GM23338 (cell line): ENCODE data around the gene IER2. TPM values are rescaled to one million over a fixed set of nuclear protein-coding genes. Genes with fewer than 3 reads are reported as not detected.

Experiments used
- ATAC-seq: fragments of 200-7000 bp; cut with Tn5 transposase; 3 replicates; pipeline ENCODE4 v1.9.1; 2020
- DNase-seq: peaks from one replicate; pipeline ENCODE4 v3.0.0-alpha.2; 2015; ENCODE audit warnings: low spot score
- H2AFZ ChIP-seq: fragments of 200-600 bp; sonication (generic); 2 replicates; pipeline ENCODE4 v1.8.0; 2016; ENCODE audit warnings: antibody characterized with exemption, mild to moderate bottlenecking, moderate library complexity
- H3F3A ChIP-seq: fragments of 200-600 bp; sonication (generic); replicated peaks from 2 replicates; pipeline ENCODE4 v1.8.0; 2017; ENCODE audit warnings: antibody characterized with exemption, mixed run types, low read depth
- H3K27ac ChIP-seq: fragments of 200-600 bp; sonication (generic); 2 replicates; pipeline ENCODE4 v1.6.1; 2016; ENCODE audit warnings: low read depth
- H3K27me3 ChIP-seq: fragments of 200-600 bp; sonication (generic); 2 replicates; pipeline ENCODE4 v1.8.0; 2016; ENCODE audit warnings: mild to moderate bottlenecking, mixed run types, moderate library complexity; ENCODE audit not compliant: insufficient read depth
- H3K36me3 ChIP-seq: fragments of 200-600 bp; sonication (generic); 2 replicates; pipeline ENCODE4 v1.8.0; 2016; ENCODE audit warnings: mild to moderate bottlenecking; ENCODE audit not compliant: insufficient read depth
- H3K4me1 ChIP-seq: fragments of 200-600 bp; sonication (generic); 2 replicates; pipeline ENCODE4 v1.8.0; 2016; ENCODE audit warnings: mild to moderate bottlenecking, moderate library complexity; ENCODE audit not compliant: insufficient read depth
- H3K4me2 ChIP-seq: fragments of 200-600 bp; sonication (generic); 2 replicates; pipeline ENCODE4 v1.7.1; 2017; ENCODE audit warnings: mixed run types
- H3K4me3 ChIP-seq: fragments of 200-600 bp; sonication (generic); 2 replicates; pipeline ENCODE4 v1.6.1; 2016; ENCODE audit warnings: mixed run types
- H3K79me2 ChIP-seq: fragments of 200-600 bp; sonication (generic); replicated peaks from 2 replicates; pipeline ENCODE4 v1.8.0; 2017; ENCODE audit warnings: mild to moderate bottlenecking; ENCODE audit not compliant: insufficient read depth
- H3K9me2 ChIP-seq: fragments of 200-600 bp; sonication (generic); 2 replicates; pipeline ENCODE4 v1.8.0; 2017; ENCODE audit not compliant: insufficient read depth
- H4K20me1 ChIP-seq: fragments of 200-600 bp; sonication (generic); replicated peaks from 2 replicates; pipeline ENCODE4 v1.8.0; 2017; ENCODE audit warnings: mild to moderate bottlenecking; ENCODE audit not compliant: insufficient read depth
- H3K27ac Mint-ChIP-seq: 2 replicates; pipeline ENCODE4 v1.8.0; 2020; ENCODE audit warnings: inconsistent platforms, mild to moderate bottlenecking, moderate library complexity, mixed read lengths
- H3K27me3 Mint-ChIP-seq: 3 replicates; pipeline ENCODE4 v1.8.0; 2022; ENCODE audit warnings: low read depth, mild to moderate bottlenecking, moderate library complexity, mixed read lengths, inconsistent platforms; ENCODE audit not compliant: insufficient read depth, poor library complexity
- H3K36me3 Mint-ChIP-seq: 3 replicates; pipeline ENCODE4 v1.8.0; 2021; ENCODE audit warnings: low read depth, mild to moderate bottlenecking, inconsistent platforms, moderate library complexity, mixed read lengths
- H3K4me1 Mint-ChIP-seq: 3 replicates; pipeline ENCODE4 v1.8.0; 2020; ENCODE audit warnings: mild to moderate bottlenecking, inconsistent platforms, mixed read lengths
- H3K4me3 Mint-ChIP-seq: 3 replicates; pipeline ENCODE4 v1.8.0; 2021; ENCODE audit warnings: moderate library complexity, mild to moderate bottlenecking, inconsistent platforms, mixed read lengths
- H3K9me3 Mint-ChIP-seq: 3 replicates; pipeline ENCODE4 v1.8.0; 2020; ENCODE audit warnings: moderate library complexity, mild to moderate bottlenecking, inconsistent platforms, mixed read lengths
- CREB1 ChIP-seq: fragments of 250-450 bp; sonication (Bioruptor Pico); IDR thresholded peaks from 2 replicates; pipeline ENCODE4 v1.5.0; 2020; ENCODE audit warnings: low read depth, mild to moderate bottlenecking, moderate library complexity
- CTCF ChIP-seq, 2 experiments: fragments of 200-600 bp in 1 of 2; sonication (generic) in 1 of 2; conservative IDR thresholded peaks; 2 replicates each; pipeline versions ENCODE4 v1.5.1 to v1.6.1; 2016 to 2017; ENCODE audit warnings: antibody characterized with exemption in 2 of 2, low read depth in 2 of 2, mild to moderate bottlenecking in 2 of 2, moderate library complexity in 1 of 2
- EZH2 ChIP-seq: fragments of 200-600 bp; sonication (generic); IDR thresholded peaks from one replicate; pipeline ENCODE4 v1.8.0; 2017; ENCODE audit warnings: antibody characterized with exemption, mild to moderate bottlenecking, low read depth; ENCODE audit not compliant: unreplicated experiment
- EZH2phosphoT487 ChIP-seq: fragments of 200-600 bp; sonication (generic); IDR thresholded peaks from one replicate; pipeline ENCODE4 v1.8.1; 2018; ENCODE audit warnings: antibody characterized with exemption; ENCODE audit not compliant: unreplicated experiment
- JUNB ChIP-seq: IDR thresholded peaks from one replicate; pipeline ENCODE4 v1.6.1; 2016; ENCODE audit warnings: antibody characterized with exemption; ENCODE audit not compliant: unreplicated experiment
- NANOG ChIP-seq: IDR thresholded peaks from 2 replicates; pipeline ENCODE4 v1.6.1; 2016; ENCODE audit warnings: antibody characterized with exemption, borderline replicate concordance
- POLR2AphosphoS5 ChIP-seq: IDR thresholded peaks from 2 replicates; pipeline ENCODE4 v1.6.1; 2016; ENCODE audit warnings: antibody characterized with exemption, low read depth
- STAT1 ChIP-seq: IDR thresholded peaks from one replicate; pipeline ENCODE4 v1.6.1; 2016; ENCODE audit warnings: antibody characterized with exemption; ENCODE audit not compliant: unreplicated experiment
- ZNF114 ChIP-seq: fragments of 250-450 bp; sonication (Bioruptor Pico); IDR thresholded peaks from 2 replicates; pipeline ENCODE4 v1.5.0; 2020; ENCODE audit warnings: mild to moderate bottlenecking, moderate library complexity
- ZNF331 ChIP-seq: fragments of 250-450 bp; sonication (Bioruptor Pico); IDR thresholded peaks from 2 replicates; pipeline ENCODE4 v1.5.0; 2020; ENCODE audit warnings: low read depth, mild to moderate bottlenecking, moderate library complexity
- ZNF462 ChIP-seq: fragments of 250-450 bp; sonication (Bioruptor Pico); IDR thresholded peaks from 2 replicates; pipeline ENCODE4 v1.5.0; 2020; ENCODE audit warnings: mild to moderate bottlenecking, moderate library complexity
- polyA plus RNA-seq: library from polyadenylated mRNA; unstranded; fragments of >200 nt; fragmentation: Nextera tagmentation; extraction: Ambion mirVana; gene quantifications from 2 replicates; pipeline ENCODE4 v1.2.1, GENCODE V29; 2016
- total RNA-seq: library from RNA; depleted of rRNA; stranded (reverse); fragments of >200 nt; shearing (Covaris generic); gene quantifications from 2 replicates; pipeline ENCODE4 v1.2.3, GENCODE V29; 2014
- TF ChIP-seq, protein P1 (sequence below): IDR thresholded peaks from one replicate; pipeline ENCODE4 v1.6.1; 2018; ENCODE audit warnings: antibody characterized with exemption; ENCODE audit not compliant: unreplicated experiment
- TF ChIP-seq, protein P2 (sequence below): IDR thresholded peaks from 2 replicates; pipeline ENCODE4 v1.6.1; 2016; ENCODE audit warnings: antibody characterized with exemption

The IER2 gene
- total and polyA plus RNA-seq, 2 experiments from 2014 or later = 124 to 191 TPM

- H3K79me2 ChIP-seq = peaks cover 89% of the 10 kb centered on the region
- Mint-ChIP-seq H3K4me3 (no peak overlapping the region), H3K27ac (no peak overlapping the region), H3K4me1 (peaks cover 5% of the 10 kb centered on the region; the same call in 2 of the 3 replicates), H3K27me3 (peaks cover 10% of the 10 kb centered on the region), H3K9me3 (no peaks in the 10 kb centered on the region), H3K36me3 (peaks cover 37% of the 10 kb centered on the region)
- no peak overlapping the region for H3K27ac ChIP-seq
- no peaks in the 10 kb centered on the region for H3K27me3 ChIP-seq
- no peaks in the 10 kb centered on the region for H3K4me1 ChIP-seq
- no peaks in the 10 kb centered on the region for H3K36me3 ChIP-seq
- H3K4me3 ChIP-seq = no peak overlapping the region
- no peak overlapping the region for H2AFZ ChIP-seq
- TF ChIP-seq, protein P1, sequence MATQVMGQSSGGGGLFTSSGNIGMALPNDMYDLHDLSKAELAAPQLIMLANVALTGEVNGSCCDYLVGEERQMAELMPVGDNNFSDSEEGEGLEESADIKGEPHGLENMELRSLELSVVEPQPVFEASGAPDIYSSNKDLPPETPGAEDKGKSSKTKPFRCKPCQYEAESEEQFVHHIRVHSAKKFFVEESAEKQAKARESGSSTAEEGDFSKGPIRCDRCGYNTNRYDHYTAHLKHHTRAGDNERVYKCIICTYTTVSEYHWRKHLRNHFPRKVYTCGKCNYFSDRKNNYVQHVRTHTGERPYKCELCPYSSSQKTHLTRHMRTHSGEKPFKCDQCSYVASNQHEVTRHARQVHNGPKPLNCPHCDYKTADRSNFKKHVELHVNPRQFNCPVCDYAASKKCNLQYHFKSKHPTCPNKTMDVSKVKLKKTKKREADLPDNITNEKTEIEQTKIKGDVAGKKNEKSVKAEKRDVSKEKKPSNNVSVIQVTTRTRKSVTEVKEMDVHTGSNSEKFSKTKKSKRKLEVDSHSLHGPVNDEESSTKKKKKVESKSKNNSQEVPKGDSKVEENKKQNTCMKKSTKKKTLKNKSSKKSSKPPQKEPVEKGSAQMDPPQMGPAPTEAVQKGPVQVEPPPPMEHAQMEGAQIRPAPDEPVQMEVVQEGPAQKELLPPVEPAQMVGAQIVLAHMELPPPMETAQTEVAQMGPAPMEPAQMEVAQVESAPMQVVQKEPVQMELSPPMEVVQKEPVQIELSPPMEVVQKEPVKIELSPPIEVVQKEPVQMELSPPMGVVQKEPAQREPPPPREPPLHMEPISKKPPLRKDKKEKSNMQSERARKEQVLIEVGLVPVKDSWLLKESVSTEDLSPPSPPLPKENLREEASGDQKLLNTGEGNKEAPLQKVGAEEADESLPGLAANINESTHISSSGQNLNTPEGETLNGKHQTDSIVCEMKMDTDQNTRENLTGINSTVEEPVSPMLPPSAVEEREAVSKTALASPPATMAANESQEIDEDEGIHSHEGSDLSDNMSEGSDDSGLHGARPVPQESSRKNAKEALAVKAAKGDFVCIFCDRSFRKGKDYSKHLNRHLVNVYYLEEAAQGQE = no peak
- TF ChIP-seq, protein P2, sequence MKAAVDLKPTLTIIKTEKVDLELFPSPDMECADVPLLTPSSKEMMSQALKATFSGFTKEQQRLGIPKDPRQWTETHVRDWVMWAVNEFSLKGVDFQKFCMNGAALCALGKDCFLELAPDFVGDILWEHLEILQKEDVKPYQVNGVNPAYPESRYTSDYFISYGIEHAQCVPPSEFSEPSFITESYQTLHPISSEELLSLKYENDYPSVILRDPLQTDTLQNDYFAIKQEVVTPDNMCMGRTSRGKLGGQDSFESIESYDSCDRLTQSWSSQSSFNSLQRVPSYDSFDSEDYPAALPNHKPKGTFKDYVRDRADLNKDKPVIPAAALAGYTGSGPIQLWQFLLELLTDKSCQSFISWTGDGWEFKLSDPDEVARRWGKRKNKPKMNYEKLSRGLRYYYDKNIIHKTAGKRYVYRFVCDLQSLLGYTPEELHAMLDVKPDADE = no peak
- TF ChIP-seq NANOG = no peak
- no peak for TF ChIP-seq EZH2phosphoT487
- no peak for TF ChIP-seq ZNF331 (CRISPR knock-in tag)
- no peak for TF ChIP-seq ZNF114 (CRISPR knock-in tag)
- no peak for TF ChIP-seq EZH2
- TF ChIP-seq STAT1 = no peak
- no peak for TF ChIP-seq CREB1
- TF ChIP-seq ZNF462 = no peak
- no peak for TF ChIP-seq CTCF (conservative IDR thresholded peaks at IDR 0.05; ENCODE audit: low read depth in 2 of 2)
- no peak for TF ChIP-seq POLR2AphosphoS5
- TF ChIP-seq JUNB = no peak
- no peak for ATAC-seq
- DNase-seq = no peak
- no peaks in the 10 kb centered on the region for H3K9me2 ChIP-seq
- no peak overlapping the region for H3K4me2 ChIP-seq
- H4K20me1 ChIP-seq = peaks cover 81% of the 10 kb centered on the region
- no peaks in the 10 kb centered on the region for H3F3A ChIP-seq
Observed at GRCh38 chr19:13130886-13131490, 19.2 kb upstream of the IER2 start.
